Sigmoid colon (tissue), 4 donors: ENCODE measurements around the gene YIPF2.

Experiments
- CTCF ChIP-seq, 4 experiments: fragments of 450-650 bp in 3 of 4; fragments of 200-600 bp in 1 of 4; IDR thresholded peaks; one replicate each; pipeline ENCODE4 v1.5.1; 2016 to 2019; ENCODE audit warnings: antibody characterized with exemption in 4 of 4, mild to moderate bottlenecking in 3 of 4, moderate library complexity in 2 of 4
- EP300 ChIP-seq, 4 donors: sonication (generic); formaldehyde crosslinking; IDR thresholded peaks; one replicate each; pipeline ENCODE4 v1.6.1; 2017; ENCODE audit warnings: antibody characterized with exemption in 4 of 4
- POLR2A ChIP-seq, 2 donors: fragments of 450-650 bp; IDR thresholded peaks; one replicate each; pipeline ENCODE4 v1.6.1; 2016; ENCODE audit warnings: antibody characterized with exemption in 2 of 2, mild to moderate bottlenecking in 2 of 2, moderate library complexity in 2 of 2
- POLR2AphosphoS5 ChIP-seq, 4 donors: sonication (generic); formaldehyde crosslinking; IDR thresholded peaks; one replicate each; pipeline ENCODE4 v1.6.1; 2017; ENCODE audit warnings: antibody characterized with exemption in 4 of 4

DNA sequence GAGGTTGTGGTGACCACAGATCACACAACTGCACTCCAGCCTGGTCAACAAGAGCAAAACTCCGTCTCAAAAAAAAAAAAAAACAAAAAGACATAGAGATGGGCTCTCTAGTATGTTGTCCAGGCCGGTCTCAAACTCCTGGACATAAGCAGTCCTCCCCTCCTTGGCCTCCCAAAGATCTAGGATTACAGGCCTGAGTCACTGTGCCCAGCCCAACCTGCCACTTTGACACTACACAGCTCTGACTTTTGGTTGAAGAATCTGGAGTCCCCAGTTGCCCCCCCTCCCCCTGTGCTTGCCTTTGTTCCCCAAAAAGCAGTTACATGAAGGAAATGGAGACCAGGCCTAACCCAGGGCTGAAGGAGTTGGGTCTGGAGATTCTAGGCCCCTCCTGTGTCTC, 44.2 kb downstream of the YIPF2 start:
- TF ChIP-seq CTCF (IDR thresholded peaks at IDR 0.05) = no peak
- peak; percentile 54 to 87 (median 80) for TF ChIP-seq POLR2AphosphoS5 (IDR thresholded peaks at IDR 0.05)
- TF ChIP-seq EP300 (IDR thresholded peaks at IDR 0.05) = no peak
- TF ChIP-seq POLR2A (IDR thresholded peaks at IDR 0.05) = no peak
